AG20443 (cell line): ENCODE results near the gene UBE2E2.
"Not testable (repeated sequence)": the region's sequence is repeated elsewhere in the genome, so short reads cannot be mapped to it uniquely, and the experiment has no call there.

Experiments used
- DNase-seq: peaks from one replicate; pipeline ENCODE4 v3.0.0; 2012; ENCODE audit warnings: low spot score, mixed read lengths

Gene UBE2E2

GRCh38 chr3:23588547-23588946 lies 385.4 kb downstream of the UBE2E2 start:
- no peak for DNase-seq

DNA sequence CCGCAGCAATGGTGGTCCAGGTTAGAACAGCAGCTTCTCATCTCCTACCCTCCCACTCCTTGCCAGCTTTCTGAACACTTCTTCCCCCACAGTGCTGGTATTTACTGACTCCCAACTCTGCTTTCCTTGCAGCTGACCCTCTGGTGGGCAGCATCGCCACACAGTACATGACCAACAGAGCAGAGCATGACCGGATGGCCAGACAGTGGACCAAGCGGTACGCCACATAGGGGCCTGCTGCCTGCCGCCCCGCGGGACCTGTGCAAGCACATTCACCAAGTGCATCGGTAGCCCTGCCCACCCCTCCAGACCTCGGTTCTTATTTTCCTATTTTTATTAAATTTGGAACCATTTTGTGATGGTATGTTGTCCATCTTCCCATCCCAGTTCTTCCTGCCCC lies 386.5 kb downstream of the UBE2E2 start:
- no peak for DNase-seq

DNA sequence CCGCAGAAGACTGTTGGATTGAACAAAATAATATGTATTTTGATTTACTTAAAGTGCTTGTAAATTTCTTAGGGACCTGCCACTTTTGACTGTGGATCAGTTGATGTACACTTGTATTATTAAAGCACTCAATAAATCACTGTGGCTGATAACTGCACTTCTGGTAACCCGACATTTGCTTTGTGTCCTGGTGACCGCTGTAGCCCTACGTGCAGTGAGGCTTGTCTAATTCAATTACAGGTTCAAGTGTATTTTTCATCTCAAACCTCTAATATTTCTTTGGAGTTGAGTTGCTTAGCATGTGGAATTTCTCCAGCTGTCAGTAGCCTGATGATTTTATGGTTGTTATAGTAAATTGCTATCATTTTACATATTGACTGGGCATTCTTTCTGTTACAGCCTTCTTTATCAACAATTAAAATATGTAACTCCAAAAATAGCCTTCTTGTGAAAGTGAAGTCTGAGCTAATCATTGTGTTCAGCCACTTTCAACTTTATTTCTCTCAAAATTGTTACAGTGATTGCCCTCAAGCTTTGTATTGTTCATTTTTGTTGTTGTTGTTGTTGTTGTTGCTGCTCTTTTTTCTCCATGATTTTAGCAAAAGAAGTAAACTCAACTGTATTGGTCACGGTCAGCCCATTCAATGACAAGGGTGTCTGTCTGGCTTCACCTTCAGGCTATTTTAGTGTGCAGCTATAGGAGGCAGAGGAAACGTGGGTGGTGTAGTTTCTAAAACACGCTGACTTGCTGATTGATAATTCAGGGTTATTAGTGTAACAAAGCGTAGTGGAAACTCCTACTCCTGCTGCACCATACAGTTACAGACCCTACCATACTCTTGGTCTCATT lies 387.5 kb downstream of the UBE2E2 start:
- no peak for DNase-seq

DNA sequence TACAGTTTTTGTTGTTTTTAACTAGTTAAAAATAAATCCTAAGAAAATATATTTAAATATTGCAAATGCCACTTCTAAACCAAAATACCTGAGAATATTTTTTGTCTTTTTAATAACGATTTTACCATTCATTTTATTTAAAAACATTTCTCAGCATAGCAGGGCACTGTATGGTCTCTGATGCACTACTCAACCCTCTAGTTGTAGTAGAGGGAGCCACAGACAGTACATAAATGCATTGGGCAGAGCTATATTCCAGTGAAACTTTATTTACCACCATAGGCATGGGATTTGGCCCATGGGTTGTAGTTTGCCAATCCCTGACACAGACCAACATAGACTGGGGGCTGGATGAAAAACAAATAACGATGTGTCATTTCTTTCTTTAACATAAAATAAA lies 388.2 kb downstream of the UBE2E2 start:
- DNase-seq, result no peak

GRCh38 chr3:23592961-23593931 lies 390.1 kb downstream of the UBE2E2 start:
- no peak for DNase-seq

GRCh38 chr3:23594066-23594465 lies 390.9 kb downstream of the UBE2E2 start:
- DNase-seq, result no peak

DNA sequence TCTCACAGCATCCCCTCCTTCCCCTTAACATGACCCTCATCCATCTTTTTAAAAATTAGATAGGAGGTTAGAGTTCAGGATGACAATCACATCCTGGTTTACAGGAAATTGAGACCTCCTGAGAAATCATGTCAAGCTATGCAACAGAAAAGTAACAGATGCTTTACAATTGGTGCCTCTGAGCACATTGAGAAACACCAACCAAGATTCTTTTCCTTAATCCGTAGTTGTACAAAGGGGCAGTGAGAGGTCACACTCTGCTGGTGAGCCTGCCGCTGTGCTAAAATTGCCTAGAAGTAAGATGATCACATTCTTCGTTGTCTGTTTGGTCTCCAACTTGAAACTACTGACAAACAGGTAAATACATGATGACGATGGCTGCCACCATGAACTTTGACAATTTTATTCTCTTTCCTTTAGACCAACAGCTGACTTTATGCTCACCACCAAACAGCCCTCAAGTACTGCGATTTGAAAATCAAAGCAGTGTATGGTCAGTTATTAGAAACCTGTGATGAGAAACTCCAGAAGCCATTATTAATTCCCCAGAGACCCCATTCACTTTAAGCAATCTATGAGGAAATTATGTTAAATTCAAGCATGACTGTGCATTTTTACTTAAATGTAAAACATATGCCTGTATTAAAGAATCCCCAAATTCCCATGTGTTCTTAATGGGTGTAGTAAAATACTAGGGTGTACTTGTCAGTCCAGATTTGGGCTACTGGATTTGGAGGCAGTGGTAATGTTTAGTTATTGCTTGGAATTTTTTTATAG lies 392.0 kb downstream of the UBE2E2 start:
- no peak for DNase-seq

DNA sequence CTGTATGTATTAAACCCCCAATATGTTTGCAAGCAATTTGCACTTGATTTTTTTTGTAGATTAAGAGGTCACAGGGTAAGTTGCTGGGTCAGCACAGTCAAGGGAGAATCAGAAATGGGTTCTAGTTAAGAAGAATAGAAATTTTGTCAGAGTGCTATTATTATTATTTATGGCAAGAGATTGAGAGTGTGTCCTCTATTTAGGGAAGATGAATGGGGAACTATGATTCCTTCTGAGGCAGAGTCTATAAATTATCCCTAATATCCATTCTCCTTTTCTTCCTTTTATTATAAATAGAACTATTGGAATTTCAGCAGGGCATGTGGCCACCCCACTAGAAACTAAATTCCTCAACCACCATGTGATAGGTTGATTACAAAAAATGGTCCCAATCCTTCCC lies 392.7 kb downstream of the UBE2E2 start:
- DNase-seq, result no peak

DNA sequence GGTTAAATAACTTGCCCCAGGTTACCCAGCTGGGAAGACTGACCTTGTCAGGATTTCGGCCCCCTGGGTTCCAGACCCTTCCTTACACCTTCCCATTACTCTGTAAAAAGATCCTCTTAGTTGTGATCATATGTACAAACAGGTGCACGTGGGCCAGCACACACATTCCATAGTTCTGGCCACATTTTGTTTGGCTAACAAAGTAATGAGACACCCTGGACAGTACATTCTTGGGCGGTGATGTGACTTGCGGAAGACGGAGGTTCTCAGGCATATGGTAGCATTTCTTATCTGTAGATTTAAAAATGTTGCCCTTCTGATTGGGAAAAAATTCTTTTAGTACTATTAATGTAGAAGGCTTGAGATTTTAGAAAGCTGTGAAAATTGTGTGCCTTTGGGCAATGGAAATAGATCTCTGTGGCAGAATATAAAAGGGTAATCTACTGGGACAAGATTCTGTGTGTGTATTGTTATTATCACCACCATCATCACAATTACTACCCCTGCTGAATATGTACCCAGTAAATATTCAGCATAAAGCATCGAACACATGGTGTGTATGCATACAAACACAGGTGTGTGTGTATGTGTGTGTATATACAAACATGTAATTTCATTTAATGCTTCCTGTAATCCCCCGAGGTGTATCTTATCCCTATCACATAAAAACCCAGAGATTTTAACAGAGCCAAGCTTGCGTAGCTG lies 397.2 kb downstream of the UBE2E2 start:
- peak; percentile 82 for DNase-seq

- DNase-seq, result no peak
These were observed 398.1 kb downstream of the UBE2E2 start for GRCh38 chr3:23601091-23601822.

- DNase-seq, result no peak
These were observed 399.8 kb downstream of the UBE2E2 start for GRCh38 chr3:23602971-23603370.

GRCh38 chr3:23607184-23607847 lies 404.2 kb downstream of the UBE2E2 start:
- no peak for DNase-seq

GRCh38 chr3:23608650-23609049 lies 405.5 kb downstream of the UBE2E2 start:
- no peak for DNase-seq

GRCh38 chr3:23611737-23612295 lies 408.7 kb downstream of the UBE2E2 start:
- peak; percentile 61 for DNase-seq

GRCh38 chr3:23612296-23612891 lies 409.3 kb downstream of the UBE2E2 start:
- DNase-seq, result peak; percentile 32

- no peak for DNase-seq
These were observed 411.9 kb downstream of the UBE2E2 start for GRCh38 chr3:23615068-23615467.

DNA sequence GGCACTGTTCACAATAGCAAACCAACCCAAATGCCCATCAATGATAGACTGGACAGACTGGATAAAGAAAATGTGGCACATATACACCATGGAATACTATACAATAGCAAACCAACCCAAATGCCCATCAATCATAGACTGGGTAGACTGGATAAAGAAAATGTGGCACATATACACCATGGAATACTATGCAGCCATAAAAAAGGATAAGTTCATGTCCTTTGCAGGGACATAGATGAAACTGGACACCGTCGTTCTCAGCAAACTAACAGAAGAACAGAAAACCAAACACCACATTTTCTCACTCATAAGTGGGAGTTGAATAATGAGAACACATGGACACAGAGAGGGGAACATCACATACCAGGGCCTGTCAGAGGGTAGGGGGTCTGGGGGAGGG lies 415.3 kb downstream of the UBE2E2 start:
- DNase-seq, result not testable (repeated sequence)

GRCh38 chr3:23619705-23620637 lies 416.8 kb downstream of the UBE2E2 start:
- DNase-seq, result no peak
